Heart left ventricle (tissue), 16 donors: ENCODE measurements around the gene IL6R. TPM values are rescaled to one million over a fixed set of nuclear protein-coding genes. Genes with fewer than 3 reads are reported as not detected.
A peak's percentile ranks its signal among the peaks of the same experiment; 100 is the strongest.

Source experiments
- ATAC-seq, 4 donors: fragments of 200-7000 bp; cut with Tn5 transposase; one replicate each; pipeline ENCODE4 v1.9.1; 2020 to 2022; ENCODE audit warnings: moderate library complexity in 4 of 4, mild to moderate bottlenecking in 3 of 4, moderate number of reproducible peaks in 1 of 4
- DNase-seq, 5 donors: peaks; one replicate each; pipeline ENCODE4 v3.0.0-alpha.2; 2020
- H3K27ac ChIP-seq, 12 donors: fragments of 200-600 bp; sonication (generic) in 4 of 12; one replicate each; pipeline versions ENCODE4 v1.5.0 to v1.8.0; 2016 to 2022; ENCODE audit warnings: mild to moderate bottlenecking in 2 of 12
- H3K27me3 ChIP-seq, 9 donors: fragments of 200-600 bp; sonication (generic) in 2 of 9; one replicate each; pipeline versions ENCODE4 v1.5.1 to v1.8.0; 2016 to 2022; ENCODE audit warnings: mild to moderate bottlenecking in 3 of 9
- H3K36me3 ChIP-seq, 9 donors: fragments of 200-600 bp; sonication (generic) in 2 of 9; one replicate each; pipeline versions ENCODE4 v1.5.0 to v1.8.0; 2018 to 2022; ENCODE audit warnings: mild to moderate bottlenecking in 2 of 9
- H3K4me1 ChIP-seq, 12 donors: fragments of 200-600 bp; sonication (generic) in 4 of 12; one replicate each; pipeline versions ENCODE4 v1.5.0 to v1.8.0; 2016 to 2022; ENCODE audit warnings: mild to moderate bottlenecking in 3 of 12
- H3K4me3 ChIP-seq, 12 donors: fragments of 200-600 bp; sonication (generic) in 4 of 12; one replicate each; pipeline versions ENCODE4 v1.5.0 to v1.8.0; 2017 to 2022; ENCODE audit warnings: mild to moderate bottlenecking in 9 of 12, moderate library complexity in 4 of 12
- H3K9me3 ChIP-seq, 12 donors: fragments of 200-600 bp; sonication (generic) in 4 of 12; one replicate each; pipeline versions ENCODE4 v1.5.0 to v1.8.0; 2016 to 2022; ENCODE audit warnings: mild to moderate bottlenecking in 1 of 12
- POLR2A ChIP-seq, 2 donors: fragments of 450-650 bp; IDR thresholded peaks; one replicate each; pipeline ENCODE4 v1.6.1; 2017; ENCODE audit warnings: antibody characterized with exemption in 2 of 2, mild to moderate bottlenecking in 2 of 2, moderate library complexity in 2 of 2
- WGBS, 4 donors: extraction: QIAGEN DNeasy Blood & Tissue Kit in 2 of 4; methylation state at CpG; one replicate each; pipeline versions ENCODE4 v1.1.5 to v1.1.7; 2013 to 2018; 5-methylcytosine and 5-hydroxymethylcytosine counted together
- intact Hi-C, 10 donors: fragments of 100-400 bp; cut with DNase I; formaldehyde crosslinking; loops; one replicate each; pipeline versions ENCODE4 v1.11.1 to v1.14.2; 2022
- polyA plus RNA-seq, 2 donors: library from polyadenylated mRNA; stranded (reverse); fragments of 200-250 nt; gene quantifications; one replicate each; pipeline ENCODE4 v1.2.3, GENCODE V29; 2013
- total RNA-seq, 9 donors: library from RNA; depleted of rRNA in 2 of 9; stranded (reverse); fragments of >200 nt in 2 of 9; fragmentation: NEBNext Ultra II Directional in 3 of 9; extraction: Animal tissue kit (Norgen Biotek cat#: 25700) in 3 of 9; gene quantifications; one replicate each; pipeline versions ENCODE4 v1.1.0 to v1.2.4, GENCODE V29; 2016 to 2023
- TF ChIP-seq, protein P1 (sequence below), 12 donors: fragments of 200-600 bp; sonication (generic) in 4 of 12; IDR thresholded peaks; one replicate each; pipeline versions ENCODE4 v1.5.0 to v1.8.0; 2018 to 2022; ENCODE audit warnings: antibody characterized with exemption in 12 of 12, mild to moderate bottlenecking in 5 of 12
- donor health status: ischemic (EF 13 %, LVEDD 7.1; RV severe dilation, severe dysfunction).
- donor health status: healthy with polysubstance abuse.
- donor health status: DM: no; HTN: yes; CAD: no.
- donor health status: DM: no; HTN: no; CAD: no.
- donor health status: ischemic (EF 25% LVEDD 6.9; RV normal size, moderate dysfunction).
- donor health status: ischemic (EF 25% LVEDD 5.7; RV mildly dilated, moderate dysfunction).
- donor health status: healthy.
- donor health status: DM: yes; HTN: yes; CAD: no.
- donor health status: ischemic (EF 35%, LVEDD 5.7; RV mildly dilated, moderate dysfunction).
- donor health status: nonischemic (EF 11% LVEDD 7.7; RV severe dilation, severe dysfunction).
- donor health status: DM: yes; HTN: yes; CAD: no.
- donor health status: PGD.
- donor health status: ischemic (EF 29% LVEDD 5.4; RV normal size, mild dysfunction).
- donor health status: nonischemic (EF 23%, LVEDD 6.1; RV moderate dilation, normal function).

IL6R gene
- total and polyA plus RNA-seq, 11 donors, result 3.4 to 26.6 (median 10.6) TPM

DNA sequence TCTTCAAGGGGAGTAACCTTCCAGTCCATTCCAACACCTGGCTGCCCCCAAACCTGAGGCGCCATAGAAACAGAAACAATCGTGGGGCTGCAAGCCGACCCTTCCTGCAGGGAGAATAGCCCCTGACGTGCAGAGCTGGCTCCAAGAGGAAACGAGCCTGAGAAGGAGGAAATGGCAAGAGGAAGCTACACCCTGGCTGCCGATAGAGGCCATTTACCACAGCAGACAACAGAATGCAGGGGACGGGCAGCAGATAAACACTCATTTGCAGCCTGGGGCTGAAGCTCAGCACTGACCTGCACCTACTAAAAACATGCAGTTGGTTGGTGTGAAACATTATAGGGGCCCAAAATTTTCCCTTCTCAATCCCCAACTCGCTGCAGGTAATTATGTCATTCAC is 88.1 kb downstream of the IL6R start:
- 38 to 52% (median 40%) methylated on average over 8 of the region's 8 CpGs for WGBS, 4 donors
- Histone ChIP-seq H3K9me3 (no peaks in the 10 kb centered on the region), H3K4me1 (peaks cover 15 to 89% (median 61%) of the 10 kb centered on the region in 12 donors), H3K4me3 (peak overlapping the region in 6 of 12 donors; percentile 1 to 25 (median 10)), H3K27me3 (peaks cover 0 to 2% (median 0%) of the 10 kb centered on the region in 9 donors), H3K27ac (peak overlapping the region; percentile 35 to 94 (median 76)), H3K36me3 (peaks cover 0 to 40% (median 4%) of the 10 kb centered on the region in 9 donors)
- TF ChIP-seq POLR2A (IDR thresholded peaks at IDR 0.05), result no peak
- TF ChIP-seq, protein P1, sequence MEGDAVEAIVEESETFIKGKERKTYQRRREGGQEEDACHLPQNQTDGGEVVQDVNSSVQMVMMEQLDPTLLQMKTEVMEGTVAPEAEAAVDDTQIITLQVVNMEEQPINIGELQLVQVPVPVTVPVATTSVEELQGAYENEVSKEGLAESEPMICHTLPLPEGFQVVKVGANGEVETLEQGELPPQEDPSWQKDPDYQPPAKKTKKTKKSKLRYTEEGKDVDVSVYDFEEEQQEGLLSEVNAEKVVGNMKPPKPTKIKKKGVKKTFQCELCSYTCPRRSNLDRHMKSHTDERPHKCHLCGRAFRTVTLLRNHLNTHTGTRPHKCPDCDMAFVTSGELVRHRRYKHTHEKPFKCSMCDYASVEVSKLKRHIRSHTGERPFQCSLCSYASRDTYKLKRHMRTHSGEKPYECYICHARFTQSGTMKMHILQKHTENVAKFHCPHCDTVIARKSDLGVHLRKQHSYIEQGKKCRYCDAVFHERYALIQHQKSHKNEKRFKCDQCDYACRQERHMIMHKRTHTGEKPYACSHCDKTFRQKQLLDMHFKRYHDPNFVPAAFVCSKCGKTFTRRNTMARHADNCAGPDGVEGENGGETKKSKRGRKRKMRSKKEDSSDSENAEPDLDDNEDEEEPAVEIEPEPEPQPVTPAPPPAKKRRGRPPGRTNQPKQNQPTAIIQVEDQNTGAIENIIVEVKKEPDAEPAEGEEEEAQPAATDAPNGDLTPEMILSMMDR (IDR thresholded peaks at IDR 0.05), result no peak
- intact Hi-C loops, result loop anchor here in 2 of 10 donors (1.0 kb wide), 1 partner anchor 8 kb away; no protein-coding TSS in a partner anchor
- DNase-seq, result peak; percentile 71 to 79 (median 77)
- peak; percentile 73 to 91 (median 80) for ATAC-seq

DNA sequence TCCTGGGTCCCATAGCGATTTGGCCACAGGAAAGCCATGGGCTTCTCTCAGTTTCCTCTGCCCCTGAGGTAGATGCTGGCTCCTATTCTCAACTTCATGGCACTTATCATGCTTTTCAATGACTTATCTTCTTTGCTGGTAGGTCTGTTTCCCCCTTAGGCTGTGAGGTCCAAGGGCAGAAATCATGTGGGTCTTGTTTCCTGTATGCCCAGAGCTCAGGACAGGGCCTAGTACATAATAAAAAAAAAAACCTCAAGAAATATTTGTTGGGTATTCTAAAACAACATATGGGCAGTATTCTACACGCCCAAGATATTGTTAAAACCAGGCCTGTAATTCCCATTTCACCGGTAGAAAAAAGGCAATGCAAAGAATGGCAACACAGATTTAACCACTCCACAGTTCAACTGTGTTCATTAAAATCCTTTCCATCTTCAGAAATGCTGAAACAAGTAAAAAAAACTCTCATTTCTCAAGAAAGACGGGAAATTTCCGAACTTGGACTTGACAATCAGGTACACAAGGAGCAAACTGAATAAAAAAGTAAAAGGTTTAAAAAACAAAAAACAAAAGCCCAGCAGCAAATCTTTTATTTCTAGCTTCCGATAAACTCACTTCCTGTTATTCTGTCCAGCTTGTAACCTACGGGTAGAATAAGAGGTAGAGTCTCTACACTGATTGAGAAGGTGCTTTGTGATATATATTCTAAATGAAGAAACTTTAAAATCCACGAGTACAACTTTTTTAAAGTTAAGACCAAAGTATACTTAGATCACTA is 90.5 kb downstream of the IL6R start:
- ATAC-seq, result no peak
- Histone ChIP-seq H3K4me3 (peak overlapping the region in 3 of 12 donors; percentile 1 to 20 (median 4)), H3K27ac (peak overlapping the region; percentile 35 to 94 (median 68)), H3K9me3 (no peaks in the 10 kb centered on the region), H3K36me3 (peaks cover 0 to 34% (median 4%) of the 10 kb centered on the region in 9 donors), H3K27me3 (peaks cover 0 to 19% (median 3%) of the 10 kb centered on the region in 9 donors), H3K4me1 (peaks cover 15 to 71% (median 43%) of the 10 kb centered on the region in 12 donors)
- no peak for DNase-seq
- no peak for TF ChIP-seq POLR2A (IDR thresholded peaks at IDR 0.05)
- TF ChIP-seq, protein P1 (IDR thresholded peaks at IDR 0.05), result no peak
- intact Hi-C loops, result no loop called here
- 60 to 69% (median 66%) methylated on average over 8 of the region's 8 CpGs for WGBS, 4 donors

DNA sequence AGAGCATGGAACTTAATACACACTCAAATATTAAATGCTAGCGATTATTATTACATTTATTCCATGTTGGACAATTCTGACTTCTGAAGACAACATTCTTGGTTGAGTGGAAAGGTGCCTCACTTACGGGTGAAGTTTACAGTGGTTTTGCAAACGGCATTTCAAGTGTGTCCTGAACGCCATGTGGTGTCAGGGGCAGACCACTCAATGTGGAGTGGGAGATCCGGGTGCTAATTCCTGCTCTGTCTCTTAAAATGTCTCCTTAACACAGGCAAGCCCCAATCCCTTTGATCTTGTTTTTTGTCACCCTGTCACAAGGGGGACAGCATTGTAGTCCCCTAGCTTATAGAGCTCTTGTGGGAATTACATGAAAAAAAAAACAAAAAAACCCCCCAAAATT is 91.2 kb downstream of the IL6R start:
- DNase-seq (no peak), ATAC-seq (no peak)
- peak overlapping the region in 11 of 12 donors; percentile 25 to 94 (median 67) for H3K27ac ChIP-seq
- intact Hi-C loops, result no loop called here
- H3K9me3 ChIP-seq, result no peaks in the 10 kb centered on the region
- WGBS, 4 donors, result 64 to 66% (median 64%) methylated on average over 5 of the region's 5 CpGs
- H3K4me1 ChIP-seq, result peaks cover 15 to 69% (median 41%) of the 10 kb centered on the region in 12 donors
- H3K27me3 ChIP-seq, result peaks cover 0 to 25% (median 8%) of the 10 kb centered on the region in 9 donors
- no peak for TF ChIP-seq POLR2A (IDR thresholded peaks at IDR 0.05)
- TF ChIP-seq, protein P1 (IDR thresholded peaks at IDR 0.05), result no peak
- peak overlapping the region in 6 of 12 donors; percentile 4 to 17 (median 12) for H3K4me3 ChIP-seq
- peaks cover 0 to 34% (median 4%) of the 10 kb centered on the region in 9 donors for H3K36me3 ChIP-seq
